HFFc6 (cell line): ENCODE results near the gene ALDH3B2. TPM values are rescaled to one million over a fixed set of nuclear protein-coding genes. Genes with fewer than 3 reads are reported as not detected.

Experiments used
- DNase-seq: peaks from one replicate; pipeline ENCODE4 v3.0.0-alpha.2; 2018
- H3K27ac Mint-ChIP-seq: 2 replicates; pipeline ENCODE4 v1.8.0; 2020; ENCODE audit warnings: mild to moderate bottlenecking, mixed read lengths
- H3K27me3 Mint-ChIP-seq: 2 replicates; pipeline ENCODE4 v1.8.0; 2021; ENCODE audit warnings: mild to moderate bottlenecking, moderate library complexity, mixed read lengths; ENCODE audit not compliant: insufficient read depth
- H3K36me3 Mint-ChIP-seq: 2 replicates; pipeline ENCODE4 v1.8.0; 2021; ENCODE audit warnings: low read depth, mixed read lengths
- H3K4me1 Mint-ChIP-seq: 2 replicates; pipeline ENCODE4 v1.8.0; 2020; ENCODE audit warnings: low read depth, mixed read lengths
- H3K4me3 Mint-ChIP-seq: 2 replicates; pipeline ENCODE4 v1.8.0; 2020; ENCODE audit warnings: mild to moderate bottlenecking, moderate library complexity, mixed read lengths
- H3K9me3 Mint-ChIP-seq: 2 replicates; pipeline ENCODE4 v1.8.0; 2020; ENCODE audit warnings: mild to moderate bottlenecking, mixed read lengths
- total RNA-seq, 6 experiments: library from RNA; stranded (reverse); fragmentation: NEBNext Ultra II Directional; extraction: Animal tissue kit (Norgen Biotek cat#: 25700); gene quantifications; 2 replicates in 1 of 6; 3 replicates in 5 of 6; pipeline ENCODE4 v1.2.3, GENCODE V29; 2021
- TF ChIP-seq, protein P1 (sequence below): fragments of 200-600 bp; sonication (generic); IDR thresholded peaks from 2 replicates; pipeline ENCODE4 v1.5.0; 2021; ENCODE audit warnings: antibody characterized with exemption, mild to moderate bottlenecking

Gene ALDH3B2
- total RNA-seq, 6 experiments from 2014 or later: not detected

DNA sequence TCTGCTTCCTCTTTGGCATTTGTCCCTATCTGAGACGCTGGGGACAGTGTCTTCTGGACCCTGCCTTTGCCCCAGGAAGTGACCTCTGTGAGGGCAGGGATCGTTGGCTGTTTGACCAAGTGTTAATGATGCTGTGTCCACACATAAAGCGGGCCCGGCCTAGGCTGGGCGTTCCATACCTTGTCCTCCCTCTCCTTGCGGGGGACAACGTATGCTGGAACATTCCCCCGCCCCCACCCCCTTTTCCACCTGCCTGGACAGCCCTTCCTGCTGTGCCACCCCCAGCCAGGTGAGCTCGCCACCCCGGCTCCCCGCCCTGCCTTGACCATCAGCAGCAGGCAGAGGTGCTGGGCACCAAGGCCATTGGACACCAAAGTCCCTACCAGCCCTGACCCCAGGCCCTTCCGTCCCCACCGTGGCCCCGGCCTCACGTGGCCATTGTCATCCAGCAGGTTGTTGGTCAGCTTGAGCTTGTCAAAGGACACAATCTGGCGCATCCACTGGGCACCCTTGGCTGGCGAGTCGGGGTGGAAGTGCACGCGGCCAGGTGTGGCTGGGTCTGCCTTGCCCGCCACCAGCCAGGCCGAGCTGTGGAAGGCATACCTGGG lies 40.6 kb downstream of the ALDH3B2 start:
- H3K9me3 Mint-ChIP-seq: no peaks in the 10 kb centered on the region
- no peak overlapping the region for H3K27ac Mint-ChIP-seq
- H3K36me3 Mint-ChIP-seq: no peaks in the 10 kb centered on the region
- no peak for DNase-seq
- peaks cover 2% of the 10 kb centered on the region; the same call in 1 of the 2 replicates for H3K27me3 Mint-ChIP-seq
- peaks cover 5% of the 10 kb centered on the region for H3K4me1 Mint-ChIP-seq
- no peak overlapping the region for H3K4me3 Mint-ChIP-seq
- TF ChIP-seq, protein P1, sequence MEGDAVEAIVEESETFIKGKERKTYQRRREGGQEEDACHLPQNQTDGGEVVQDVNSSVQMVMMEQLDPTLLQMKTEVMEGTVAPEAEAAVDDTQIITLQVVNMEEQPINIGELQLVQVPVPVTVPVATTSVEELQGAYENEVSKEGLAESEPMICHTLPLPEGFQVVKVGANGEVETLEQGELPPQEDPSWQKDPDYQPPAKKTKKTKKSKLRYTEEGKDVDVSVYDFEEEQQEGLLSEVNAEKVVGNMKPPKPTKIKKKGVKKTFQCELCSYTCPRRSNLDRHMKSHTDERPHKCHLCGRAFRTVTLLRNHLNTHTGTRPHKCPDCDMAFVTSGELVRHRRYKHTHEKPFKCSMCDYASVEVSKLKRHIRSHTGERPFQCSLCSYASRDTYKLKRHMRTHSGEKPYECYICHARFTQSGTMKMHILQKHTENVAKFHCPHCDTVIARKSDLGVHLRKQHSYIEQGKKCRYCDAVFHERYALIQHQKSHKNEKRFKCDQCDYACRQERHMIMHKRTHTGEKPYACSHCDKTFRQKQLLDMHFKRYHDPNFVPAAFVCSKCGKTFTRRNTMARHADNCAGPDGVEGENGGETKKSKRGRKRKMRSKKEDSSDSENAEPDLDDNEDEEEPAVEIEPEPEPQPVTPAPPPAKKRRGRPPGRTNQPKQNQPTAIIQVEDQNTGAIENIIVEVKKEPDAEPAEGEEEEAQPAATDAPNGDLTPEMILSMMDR: no peak

DNA sequence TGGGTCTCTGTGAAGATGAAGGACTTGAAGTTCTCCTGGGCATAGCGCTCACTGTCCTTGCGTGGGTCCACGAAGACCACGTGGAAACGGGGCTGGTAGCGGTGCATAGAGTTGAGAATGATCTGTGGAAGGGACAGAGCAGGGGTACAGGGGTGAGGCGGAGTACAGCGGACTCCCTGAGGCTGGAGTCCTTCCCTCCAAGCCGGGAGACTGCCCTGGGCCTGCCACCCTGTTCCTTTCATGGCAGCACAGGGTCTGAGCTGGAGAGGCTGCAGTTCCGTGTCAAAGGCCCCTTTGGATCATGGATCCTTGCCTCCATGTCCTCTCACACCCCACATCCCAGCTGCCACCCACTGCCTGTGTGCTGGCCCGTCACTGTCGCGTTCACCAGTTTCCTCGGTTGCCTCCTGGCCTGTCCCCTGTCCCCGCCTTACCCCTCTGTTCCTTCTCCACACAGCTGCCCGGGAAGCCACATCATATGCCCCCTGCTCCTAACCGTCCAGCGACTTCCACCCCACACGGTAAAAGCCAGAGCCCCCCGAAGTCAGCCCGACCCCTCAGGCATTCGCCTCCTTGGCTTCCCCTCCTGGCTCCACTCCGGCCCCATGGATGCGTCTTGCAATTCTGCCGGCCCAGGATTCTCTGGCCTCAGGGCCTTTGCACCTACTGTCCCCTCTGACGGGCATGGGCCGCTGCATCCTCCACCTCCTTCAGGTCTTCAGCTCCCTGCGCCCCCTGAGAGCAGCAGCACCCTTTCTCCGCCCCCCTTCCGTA lies 41.3 kb downstream of the ALDH3B2 start:
- Mint-ChIP-seq H3K36me3 (no peaks in the 10 kb centered on the region), H3K4me3 (no peak overlapping the region), H3K27ac (no peak overlapping the region), H3K4me1 (peaks cover 5% of the 10 kb centered on the region), H3K27me3 (peaks cover 2% of the 10 kb centered on the region; the same call in 1 of the 2 replicates), H3K9me3 (no peaks in the 10 kb centered on the region)
- no peak for DNase-seq
- TF ChIP-seq, protein P1: no peak

DNA sequence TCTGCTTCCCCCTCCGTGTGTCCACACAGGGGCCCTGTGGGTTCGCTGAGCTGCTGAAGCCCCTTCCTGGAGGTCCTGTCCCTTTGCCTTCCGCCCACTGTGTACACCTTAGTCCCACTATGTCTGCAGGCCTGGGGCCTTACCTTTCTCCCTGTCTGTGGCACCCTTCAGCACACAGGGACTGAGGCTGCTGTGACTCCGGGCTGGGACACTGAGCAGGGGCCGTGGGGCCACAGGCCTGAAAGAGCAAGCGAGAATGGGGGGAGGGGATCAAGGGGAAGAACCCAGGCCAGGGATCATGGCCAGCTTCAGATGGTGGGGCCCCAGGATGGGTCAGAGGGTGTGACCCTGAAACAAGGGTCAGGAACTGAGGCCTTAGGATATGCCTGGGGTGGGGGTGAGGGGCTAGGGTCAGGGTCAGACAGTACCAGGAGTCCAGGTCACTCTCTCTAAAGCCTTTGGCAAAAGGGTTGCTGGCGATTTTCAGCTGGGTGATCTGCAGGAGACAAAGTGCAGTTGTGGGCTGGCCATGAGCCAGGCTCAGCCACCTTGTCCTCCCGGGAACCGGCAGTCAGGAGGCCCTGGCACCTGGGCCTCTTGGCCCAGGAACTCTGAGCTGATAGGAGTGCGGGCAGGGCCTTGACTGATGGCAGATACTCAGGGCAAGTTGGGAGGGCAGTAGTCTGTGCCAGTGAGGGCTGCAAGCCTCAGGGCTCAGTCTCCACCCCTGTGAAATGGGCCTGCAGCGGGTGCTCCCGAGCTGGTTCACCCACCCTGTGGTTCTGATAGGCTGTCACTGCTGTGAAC lies 42.0 kb downstream of the ALDH3B2 start:
- Mint-ChIP-seq H3K4me3 (peak overlapping the region; percentile 34; the same call in 1 of the 2 replicates), H3K27me3 (peaks cover 2% of the 10 kb centered on the region), H3K9me3 (no peaks in the 10 kb centered on the region), H3K27ac (no peak overlapping the region), H3K36me3 (no peaks in the 10 kb centered on the region), H3K4me1 (peaks cover 5% of the 10 kb centered on the region)
- TF ChIP-seq, protein P1: no peak
- no peak for DNase-seq

DNA sequence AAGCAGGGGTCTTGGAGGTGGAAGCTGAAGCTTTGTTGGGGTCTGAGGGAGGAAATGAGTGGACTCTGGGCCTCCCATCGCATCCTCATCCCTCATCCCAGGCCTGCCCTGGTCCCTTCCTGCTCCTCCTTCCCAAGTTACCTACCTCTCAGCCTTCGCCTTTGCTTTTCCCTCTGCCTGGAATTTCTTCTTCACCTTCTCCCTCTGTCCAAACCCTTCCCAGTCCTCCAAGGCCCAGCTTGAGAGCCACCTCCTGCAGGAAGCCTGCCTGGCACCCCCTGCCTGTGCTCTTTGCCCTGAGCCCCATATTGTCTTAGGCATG lies 42.6 kb downstream of the ALDH3B2 start:
- H3K4me3 Mint-ChIP-seq: peak overlapping the region; percentile 34
- H3K4me1 Mint-ChIP-seq: peaks cover 5% of the 10 kb centered on the region
- no peak for DNase-seq
- TF ChIP-seq, protein P1: no peak
- H3K27me3 Mint-ChIP-seq: peaks cover 4% of the 10 kb centered on the region
- no peaks in the 10 kb centered on the region for H3K36me3 Mint-ChIP-seq
- H3K9me3 Mint-ChIP-seq: no peaks in the 10 kb centered on the region
- no peak overlapping the region for H3K27ac Mint-ChIP-seq

DNA sequence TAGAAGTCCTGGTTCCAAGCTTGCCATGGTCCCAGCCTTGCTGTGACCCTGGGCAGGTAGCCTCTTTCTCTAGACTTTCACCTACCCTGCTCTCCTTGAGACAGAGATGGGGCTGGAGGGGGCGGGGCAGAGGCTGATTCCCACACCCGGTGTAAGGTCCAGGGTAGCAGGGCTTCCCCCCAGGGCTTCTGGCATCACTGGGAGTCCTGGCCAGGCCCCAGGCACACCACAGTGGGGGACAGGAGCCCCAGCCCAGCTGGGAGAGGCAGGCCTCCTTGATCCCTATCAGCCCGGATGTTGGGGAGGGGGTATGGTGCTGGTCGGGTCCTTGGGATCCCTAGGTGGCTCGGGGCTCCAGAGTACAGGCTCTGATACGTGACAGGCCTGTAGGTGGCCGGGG lies 43.0 kb downstream of the ALDH3B2 start:
- H3K9me3 Mint-ChIP-seq: no peaks in the 10 kb centered on the region
- TF ChIP-seq, protein P1: no peak
- H3K4me3 Mint-ChIP-seq: no peak overlapping the region
- no peak for DNase-seq
- peaks cover 5% of the 10 kb centered on the region for H3K4me1 Mint-ChIP-seq
- H3K27me3 Mint-ChIP-seq: peaks cover 4% of the 10 kb centered on the region
- no peaks in the 10 kb centered on the region for H3K36me3 Mint-ChIP-seq
- no peak overlapping the region for H3K27ac Mint-ChIP-seq
